ENCODE data around the gene ZNF577. TPM values are rescaled to one million over a fixed set of nuclear protein-coding genes. Genes with fewer than 3 reads are reported as not detected.
A peak's percentile ranks its signal among the peaks of the same experiment; 100 is the strongest.

The ZNF577 gene
- total RNA-seq, 1 donor from 2014 or later, result 21.3 TPM

DNA sequence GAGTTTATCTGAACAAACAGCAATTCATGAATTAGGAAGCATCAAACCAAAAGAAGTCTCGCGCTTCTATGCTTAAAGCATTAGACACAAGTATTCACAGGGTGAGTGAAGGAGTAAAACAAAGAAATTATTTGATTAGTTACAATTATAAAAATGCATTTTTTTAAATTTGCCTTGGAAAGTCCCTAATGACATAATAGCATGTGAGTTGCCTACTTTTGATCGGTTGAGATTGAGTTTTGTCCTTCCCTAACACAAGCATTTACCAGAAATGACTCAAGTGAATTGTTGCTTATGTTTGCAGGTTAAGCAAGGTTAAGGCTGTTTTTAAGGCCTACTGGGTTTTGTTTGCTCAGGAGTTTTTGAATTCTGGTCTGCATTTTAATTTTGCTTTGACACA lies 17.5 kb upstream of the ZNF577 start:
- H3K36me3 Mint-ChIP-seq, result peaks cover 43% of the 10 kb centered on the region
- peaks cover 31% of the 10 kb centered on the region for H3K9me3 Mint-ChIP-seq
- no peak for DNase-seq (ENCODE audit: extremely low spot score, unreplicated experiment)
- peak overlapping the region; percentile 100 for H3K4me3 Mint-ChIP-seq
- peaks cover 29% of the 10 kb centered on the region for H3K27me3 Mint-ChIP-seq
- no peak for TF ChIP-seq CTCF (conservative IDR thresholded peaks at IDR 0.05)
- H3K27ac Mint-ChIP-seq, result peak overlapping the region; percentile 99
- H3K4me1 Mint-ChIP-seq (ENCODE audit: unreplicated experiment), result peaks cover 18% of the 10 kb centered on the region

DNA sequence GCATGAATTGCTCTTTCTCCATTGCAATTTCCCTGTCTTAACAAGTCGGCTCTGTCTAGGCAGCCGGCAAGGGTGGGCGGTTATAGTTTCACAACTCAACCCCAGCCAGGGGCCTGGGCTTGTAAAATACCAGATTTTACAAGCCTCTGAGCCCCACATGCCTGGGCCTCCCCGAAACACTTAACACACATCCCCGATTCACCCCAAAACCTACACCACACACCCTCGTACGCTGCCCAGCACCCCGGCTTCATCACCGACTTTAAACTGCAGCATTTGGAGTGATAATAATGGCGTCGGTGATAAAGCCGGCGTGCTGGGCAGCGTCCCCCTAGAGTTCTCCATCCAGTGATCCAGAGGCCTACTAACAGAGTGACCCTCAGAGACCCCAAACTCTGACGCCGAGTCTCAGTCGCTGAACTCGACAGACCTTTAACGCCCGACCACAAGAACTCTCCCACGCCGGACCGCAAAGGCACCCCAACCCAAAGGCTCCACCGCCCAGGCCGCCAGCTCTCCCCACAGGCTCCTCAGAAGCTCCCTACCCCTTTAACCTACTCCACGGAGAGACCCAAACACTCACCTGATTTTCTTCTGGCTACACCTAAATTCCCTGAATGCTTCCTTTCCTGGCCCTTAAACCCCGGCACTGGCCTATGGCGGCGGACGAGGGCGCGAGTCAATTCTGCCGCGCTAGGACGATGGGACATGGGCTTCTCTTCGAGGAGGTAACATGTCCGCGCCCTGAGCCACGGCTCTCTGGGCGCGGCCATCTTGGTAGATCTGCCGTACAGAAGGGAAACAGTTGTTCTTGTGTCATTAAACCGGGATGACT lies 16.8 kb upstream of the ZNF577 start, which contains the start of gene ZNF649:
ZNF649 (minus strand) TSS at position 687 of the 835 bp plus-strand sequence. CDS start 4,910 bp downstream, outside the sequence.
- DNase-seq (ENCODE audit: extremely low spot score, unreplicated experiment), result peak; percentile 85
- Mint-ChIP-seq H3K27ac (peak within 1 kb of the TSS; percentile 99), H3K4me1 (ENCODE audit: unreplicated experiment) (peaks cover 18% of the 10 kb centered on the region), H3K9me3 (peaks cover 33% of the 10 kb centered on the region), H3K4me3 (peak within 1 kb of the TSS; percentile 100), H3K36me3 (peaks cover 49% of the 10 kb centered on the region), H3K27me3 (peaks cover 26% of the 10 kb centered on the region)
- TF ChIP-seq CTCF (conservative IDR thresholded peaks at IDR 0.05), result no peak

- Mint-ChIP-seq H3K27ac (peak overlapping the region; percentile 20), H3K9me3 (peaks cover 33% of the 10 kb centered on the region), H3K27me3 (peaks cover 23% of the 10 kb centered on the region), H3K36me3 (peaks cover 57% of the 10 kb centered on the region), H3K4me1 (ENCODE audit: unreplicated experiment) (peaks cover 18% of the 10 kb centered on the region), H3K4me3 (peak overlapping the region; percentile 100)
- TF ChIP-seq CTCF (conservative IDR thresholded peaks at IDR 0.05), result no peak
- DNase-seq (ENCODE audit: extremely low spot score, unreplicated experiment), result no peak
Measured at GRCh38 chr19:51903192-51903591, 15.4 kb upstream of the ZNF577 start.

- peaks cover 68% of the 10 kb centered on the region for H3K36me3 Mint-ChIP-seq
- DNase-seq (ENCODE audit: extremely low spot score, unreplicated experiment), result no peak
- H3K9me3 Mint-ChIP-seq, result peaks cover 30% of the 10 kb centered on the region
- peaks cover 18% of the 10 kb centered on the region for H3K4me1 Mint-ChIP-seq (ENCODE audit: unreplicated experiment)
- H3K27ac Mint-ChIP-seq, result no peak overlapping the region
- H3K27me3 Mint-ChIP-seq, result peaks cover 12% of the 10 kb centered on the region
- TF ChIP-seq CTCF (conservative IDR thresholded peaks at IDR 0.05), result no peak
- H3K4me3 Mint-ChIP-seq, result no peak overlapping the region
Measured at GRCh38 chr19:51901860-51902259, 14.1 kb upstream of the ZNF577 start.

DNA sequence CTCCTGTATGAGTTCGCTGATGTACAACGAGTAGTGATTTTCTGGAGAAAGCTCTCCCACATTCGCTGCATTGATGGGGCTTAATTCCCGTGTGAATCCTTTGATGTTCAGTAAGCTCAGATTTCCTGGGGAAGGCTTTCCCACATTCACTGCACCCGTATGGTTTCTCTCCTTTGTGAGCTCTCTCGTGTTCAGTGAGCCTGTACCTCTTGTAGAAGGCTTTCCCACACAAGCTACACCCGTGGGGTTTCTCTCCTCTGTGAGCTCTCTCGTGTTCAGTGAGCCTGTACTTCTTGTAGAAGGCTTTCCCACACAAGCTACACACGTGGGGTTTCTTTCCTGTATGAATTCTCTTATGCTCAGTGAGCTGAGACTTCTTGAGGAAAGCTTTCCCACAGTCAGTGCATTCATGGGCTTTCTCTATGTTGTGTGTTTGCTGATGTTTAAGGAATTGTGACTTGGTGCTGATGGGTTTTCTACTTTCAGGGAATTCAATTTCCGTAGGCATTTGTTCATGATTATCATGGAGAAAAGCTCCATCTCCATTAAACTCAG lies 3.5 kb upstream of the ZNF577 start:
- H3K27ac Mint-ChIP-seq, result no peak overlapping the region
- peaks cover 11% of the 10 kb centered on the region for H3K4me1 Mint-ChIP-seq (ENCODE audit: unreplicated experiment)
- no peak for DNase-seq (ENCODE audit: extremely low spot score, unreplicated experiment)
- no peak for TF ChIP-seq CTCF (conservative IDR thresholded peaks at IDR 0.05)
- H3K27me3 Mint-ChIP-seq, result no peaks in the 10 kb centered on the region
- H3K9me3 Mint-ChIP-seq, result peaks cover 44% of the 10 kb centered on the region
- H3K36me3 Mint-ChIP-seq, result peaks cover 82% of the 10 kb centered on the region
- no peak overlapping the region for H3K4me3 Mint-ChIP-seq

Measured in type B pancreatic cell (in vitro differentiated cells).